Measurements from ENCODE around the gene CBFA2T2.
A peak's percentile ranks its signal among the peaks of the same experiment; 100 is the strongest.
"Not testable (repeated sequence)": the region's sequence is repeated elsewhere in the genome, so short reads cannot be mapped to it uniquely, and the experiment has no call there.

CBFA2T2 gene

GRCh38 chr20:33508015-33508414 lies 18.1 kb downstream of the CBFA2T2 start:
- not testable (repeated sequence) for DNase-seq

DNA sequence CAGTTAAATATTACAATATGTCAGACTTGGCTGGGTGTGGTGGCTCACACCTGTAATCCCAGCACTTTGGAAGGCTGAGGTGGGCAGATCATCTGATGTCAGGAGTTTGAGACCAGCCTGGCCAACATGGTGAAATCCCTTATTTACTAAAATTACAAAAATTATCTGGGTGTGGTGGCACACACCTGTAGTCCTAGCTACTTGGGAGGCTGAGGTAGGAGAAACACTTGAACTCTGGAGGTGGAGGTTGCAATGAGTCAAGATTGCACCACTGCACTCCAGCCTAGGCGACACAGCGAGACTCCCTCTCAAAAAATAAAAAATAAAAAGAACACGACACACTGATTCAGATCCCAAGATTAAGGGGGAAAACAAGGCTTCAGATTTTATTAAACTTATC lies 19.2 kb downstream of the CBFA2T2 start:
- DNase-seq: not testable (repeated sequence)

DNA sequence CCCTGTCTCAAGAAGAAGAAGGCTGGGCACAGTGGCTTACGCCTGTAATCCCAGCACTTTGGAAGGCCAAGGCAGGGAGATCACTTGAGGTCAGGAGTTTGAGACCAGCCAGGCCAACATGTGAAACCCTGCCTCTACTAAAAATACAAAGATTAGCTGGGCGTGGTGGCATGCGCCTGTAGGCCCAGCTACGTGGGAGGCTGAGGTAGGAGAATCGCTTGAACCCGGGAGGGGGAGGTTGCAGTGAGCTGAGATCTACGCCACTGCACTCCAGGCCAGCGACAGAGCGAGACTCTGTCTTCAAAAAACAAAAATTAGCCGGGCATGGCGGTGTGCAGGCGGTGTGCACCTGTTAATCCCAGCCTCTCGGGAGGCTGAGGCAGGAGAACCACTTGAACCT lies 22.0 kb downstream of the CBFA2T2 start:
- DNase-seq: not testable (repeated sequence)

DNA sequence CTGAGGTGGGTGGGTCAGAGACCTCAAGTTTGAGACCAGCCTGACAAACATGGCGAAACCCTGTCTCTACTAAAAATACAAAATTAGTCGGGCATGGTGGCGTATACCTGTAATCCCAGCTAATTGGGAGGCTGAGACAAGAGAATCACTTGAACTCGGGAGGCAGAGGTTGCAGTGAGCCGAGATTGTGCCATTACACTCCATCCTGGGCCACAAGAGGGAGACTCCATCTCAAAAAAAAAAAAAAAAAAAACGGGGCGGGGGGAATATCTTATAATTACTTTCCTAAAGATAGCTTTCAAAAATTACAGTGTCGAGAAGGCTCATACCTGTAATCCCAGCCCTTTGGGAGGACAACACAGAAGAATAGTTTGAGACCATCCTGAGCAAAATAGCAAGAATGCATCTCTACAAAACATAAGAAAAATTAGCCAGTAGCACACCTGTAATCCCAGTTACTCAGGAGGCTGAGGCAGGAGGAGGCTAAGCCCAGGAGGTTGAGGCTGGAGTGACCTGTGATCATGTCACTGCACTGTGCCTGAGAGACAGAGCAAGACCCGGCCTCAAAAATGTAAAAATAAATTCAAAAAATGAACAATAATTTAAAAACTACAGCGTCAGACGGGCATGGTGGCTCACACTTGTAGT lies 25.8 kb downstream of the CBFA2T2 start:
- no peak for DNase-seq

GRCh38 chr20:33516882-33517281 lies 27.0 kb downstream of the CBFA2T2 start:
- DNase-seq: no peak

- DNase-seq: no peak
Measured at GRCh38 chr20:33518071-33518470, 28.2 kb downstream of the CBFA2T2 start.

DNA sequence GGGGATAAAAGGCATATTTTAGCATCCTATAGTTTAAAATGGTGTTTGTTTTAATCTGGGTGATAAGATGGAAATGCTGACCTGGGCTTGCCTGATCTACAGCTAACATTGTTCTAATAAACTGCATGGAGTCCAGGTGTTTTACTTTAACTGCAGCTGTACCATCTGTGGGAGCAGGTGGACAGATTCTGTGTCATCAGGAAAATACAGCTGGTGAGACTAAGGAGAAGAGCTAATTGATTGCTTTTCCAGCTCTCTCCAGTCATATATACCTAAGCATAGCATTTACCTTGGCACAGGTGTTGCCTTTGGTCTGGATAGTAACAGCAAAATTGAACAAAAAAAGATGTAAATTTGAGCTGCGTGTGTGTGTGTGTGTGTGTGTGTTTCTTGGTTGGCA lies 31.6 kb downstream of the CBFA2T2 start:
- DNase-seq: peak; percentile 86

DNA sequence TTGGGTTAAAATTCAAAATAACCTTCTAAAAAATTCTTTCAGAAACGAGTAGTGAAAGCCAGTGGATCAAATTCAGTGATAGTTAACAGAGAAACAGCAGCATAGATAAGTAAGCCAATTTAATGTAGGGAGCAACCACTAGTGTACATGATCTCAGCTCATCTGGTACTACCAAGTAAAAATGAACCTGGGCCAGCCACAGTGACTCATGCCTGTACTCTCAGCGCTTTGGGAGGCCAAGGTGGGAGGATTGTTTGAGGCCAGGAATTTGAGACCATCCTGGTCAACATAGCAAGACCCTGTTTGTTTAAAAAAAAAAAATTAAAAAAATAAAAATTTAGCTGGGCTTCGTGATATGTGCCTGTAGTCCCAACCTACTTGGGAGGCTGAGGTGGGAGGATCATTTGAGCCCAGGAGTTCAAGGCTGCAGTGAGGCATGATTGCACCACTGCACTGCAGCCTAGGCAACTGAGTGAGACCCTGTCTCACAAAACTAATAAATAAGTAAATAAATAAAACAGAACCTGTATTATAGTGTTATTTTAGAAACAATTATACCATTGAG lies 32.4 kb downstream of the CBFA2T2 start:
- DNase-seq: no peak

- DNase-seq: no peak
Measured at GRCh38 chr20:33524261-33524660, 34.4 kb downstream of the CBFA2T2 start.

DNA sequence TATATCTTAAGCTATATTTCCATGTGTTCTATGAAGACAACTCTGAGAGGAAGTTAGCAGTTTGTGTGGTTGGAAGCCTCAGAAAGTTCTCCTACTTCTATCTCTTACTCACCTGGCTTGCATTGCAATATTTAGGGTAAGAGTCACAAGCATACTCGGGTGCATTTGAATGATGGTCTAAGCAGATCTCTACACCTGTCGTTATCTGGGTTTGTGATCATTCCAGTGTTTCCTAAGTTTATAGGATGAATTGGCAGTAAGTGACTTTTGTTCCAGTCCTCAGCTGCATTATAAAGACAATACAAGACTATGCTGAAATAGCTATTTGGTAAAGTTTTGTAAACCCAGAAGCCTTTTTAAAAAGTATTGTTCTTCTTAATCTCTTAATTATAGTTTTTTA lies 36.9 kb downstream of the CBFA2T2 start:
- no peak for DNase-seq

DNA sequence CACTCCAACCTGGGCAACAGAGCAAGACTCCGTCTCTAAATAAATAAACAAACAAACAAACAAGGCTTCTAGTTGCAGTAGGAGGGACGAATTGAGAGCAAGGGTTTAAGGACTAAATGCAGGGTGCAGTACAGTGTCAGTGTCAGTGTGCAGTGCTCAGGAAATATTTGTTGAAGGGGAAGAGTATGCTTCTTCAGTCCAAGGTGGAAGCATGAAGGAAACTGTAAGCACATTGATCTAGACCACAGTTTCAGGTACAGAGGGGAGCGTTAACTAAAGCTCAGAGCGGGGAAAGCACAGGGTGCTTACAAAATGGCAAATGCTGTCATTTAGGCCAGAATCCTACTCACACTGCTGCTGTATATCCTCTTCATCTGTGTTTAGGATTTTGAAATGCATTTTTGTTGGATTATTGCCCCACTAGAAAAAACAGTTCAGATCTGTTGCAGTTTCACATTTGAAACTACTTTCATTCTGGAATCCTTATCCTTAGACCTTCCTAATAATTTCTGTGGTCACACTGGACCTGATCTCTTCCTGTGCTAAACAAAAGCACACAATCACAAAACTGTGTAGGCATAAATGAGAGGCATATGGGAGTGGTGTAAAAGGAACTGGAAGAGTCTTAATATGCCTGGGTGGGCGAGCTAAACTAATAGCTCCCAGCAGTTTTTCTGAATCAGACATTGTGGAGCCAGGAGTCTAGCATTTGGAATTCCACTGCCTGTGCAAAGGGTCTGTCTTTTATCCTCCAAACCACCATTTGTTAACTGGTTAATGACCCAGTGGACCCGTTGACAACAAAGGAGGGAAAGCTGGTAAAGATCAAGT lies 41.4 kb downstream of the CBFA2T2 start:
- no peak for DNase-seq

- DNase-seq: no peak
Measured at GRCh38 chr20:33531885-33532284, 42.0 kb downstream of the CBFA2T2 start.

GRCh38 chr20:33532753-33533459 lies 43.0 kb downstream of the CBFA2T2 start:
- DNase-seq: no peak

GRCh38 chr20:33535717-33536116 lies 45.8 kb downstream of the CBFA2T2 start:
- DNase-seq: not testable (repeated sequence)

- no peak for DNase-seq
Measured at GRCh38 chr20:33537608-33538007, 47.7 kb downstream of the CBFA2T2 start.

- no peak for DNase-seq
Measured at GRCh38 chr20:33539129-33539528, 49.2 kb downstream of the CBFA2T2 start.

- no peak for DNase-seq
Measured at GRCh38 chr20:33540427-33540826, 50.5 kb downstream of the CBFA2T2 start.

DNA sequence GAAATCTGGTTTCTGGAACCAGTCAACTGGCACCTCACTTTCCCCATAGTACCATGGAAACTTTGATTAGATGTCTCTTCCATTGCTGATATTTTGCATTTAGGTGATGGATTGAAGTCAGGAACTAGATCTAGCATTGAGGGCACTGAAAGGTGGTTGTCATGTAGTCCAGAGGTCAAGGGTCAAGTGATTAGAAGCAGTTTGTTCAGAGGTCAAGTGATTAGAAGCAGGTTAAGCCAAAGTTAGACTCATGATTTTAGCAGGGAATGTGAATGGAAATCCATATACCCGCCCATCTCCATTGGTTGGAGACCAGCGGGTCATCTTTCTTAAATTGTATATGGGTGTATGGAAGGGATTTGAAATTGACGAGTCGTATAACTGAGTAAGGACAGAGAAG lies 51.2 kb downstream of the CBFA2T2 start:
- DNase-seq: no peak

- DNase-seq: no peak
Measured at GRCh38 chr20:33541797-33542196, 51.9 kb downstream of the CBFA2T2 start.

- DNase-seq: no peak
Measured at GRCh38 chr20:33545763-33546162, 55.9 kb downstream of the CBFA2T2 start.

DNA sequence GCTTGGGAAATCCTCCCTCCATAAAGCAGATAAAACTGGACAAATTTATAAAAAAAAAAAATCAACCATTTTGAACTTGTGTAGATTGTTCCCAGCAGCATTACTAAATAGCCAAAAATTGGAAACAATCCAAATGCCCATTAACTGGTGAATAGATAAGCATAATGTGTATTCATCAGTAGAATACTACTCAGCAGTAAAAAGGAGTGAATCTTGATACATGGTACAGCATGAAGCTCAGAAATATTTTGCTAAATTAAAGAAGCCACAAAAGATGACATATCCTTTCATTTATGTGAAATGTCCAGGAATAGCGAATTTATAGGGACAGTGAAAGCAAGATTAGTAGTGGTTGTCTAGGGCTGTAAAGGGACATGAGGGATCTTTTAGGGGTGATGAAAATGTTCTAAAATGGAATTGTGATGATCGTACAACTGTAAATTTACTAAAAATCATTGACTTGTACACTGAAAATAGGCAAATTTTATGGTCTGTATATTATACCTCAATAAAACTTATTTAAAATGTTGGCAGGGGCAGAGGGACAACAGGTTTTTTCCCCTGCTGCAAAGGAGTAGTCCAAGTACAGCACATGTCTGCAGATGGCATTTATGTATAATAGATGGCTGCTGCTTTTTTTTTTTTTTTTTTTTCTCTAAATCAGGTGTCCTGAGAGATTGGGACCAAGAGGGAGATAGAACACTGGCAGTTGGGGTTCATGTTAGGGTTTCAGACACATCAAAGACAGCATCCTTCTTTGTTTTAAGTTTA lies 59.5 kb downstream of the CBFA2T2 start:
- DNase-seq: no peak

GRCh38 chr20:33551778-33552177 lies 61.9 kb downstream of the CBFA2T2 start:
- DNase-seq: no peak

DNA sequence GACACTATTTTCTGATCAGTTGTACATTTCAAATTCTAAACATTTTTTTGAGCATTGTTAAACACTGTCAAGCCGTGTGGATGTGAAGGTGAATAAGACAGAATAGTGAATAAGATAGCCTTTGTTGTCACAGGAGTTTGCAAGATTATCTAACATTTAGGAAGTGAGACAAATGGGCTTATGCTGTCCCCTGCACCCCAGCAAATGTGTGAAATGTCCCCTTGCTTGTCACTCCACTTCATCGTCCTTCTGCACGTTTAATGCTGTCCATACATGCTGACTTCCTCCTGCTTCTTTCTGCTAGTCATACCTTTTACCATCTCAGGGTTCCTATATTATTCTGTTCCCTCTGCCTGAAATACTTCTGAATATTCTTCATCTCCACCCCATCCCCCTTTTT lies 62.6 kb downstream of the CBFA2T2 start:
- DNase-seq: no peak

All from NCI-H1092 (cell line).